HPDE6-E6E7 (cell line): ENCODE measurements around the gene NOXO1.
"Not testable (repeated sequence)": the region's sequence is repeated elsewhere in the genome, so short reads cannot be mapped to it uniquely, and the experiment has no call there.

Experiments
- DNase-seq: peaks from one replicate; pipeline ENCODE4 v3.0.0; 2011; ENCODE audit warnings: missing footprints; ENCODE audit errors: extremely low spot score

NOXO1 gene

GRCh38 chr16:1981398-1981836 is at the start of gene NOXO1:
TSS of gene NOXO1 (minus strand) at chr16:1981469. CDS start at chr16:1981179, 290 bp downstream.
- DNase-seq, result no peak

GRCh38 chr16:2030036-2030435 is 48.8 kb upstream of the NOXO1 start:
- DNase-seq, result no peak

- DNase-seq, result no peak
Measured at GRCh38 chr16:2029350-2029749, 48.1 kb upstream of the NOXO1 start.

GRCh38 chr16:2028620-2029220 is 47.5 kb upstream of the NOXO1 start:
- no peak for DNase-seq

GRCh38 chr16:2028146-2028545 is 46.9 kb upstream of the NOXO1 start:
- DNase-seq, result no peak

GRCh38 chr16:2027024-2028010 is 46.0 kb upstream of the NOXO1 start:
- no peak for DNase-seq

- DNase-seq, result peak; percentile 45
Measured at GRCh38 chr16:2026461-2027023, 45.3 kb upstream of the NOXO1 start, which contains the start of gene NHERF2. TSS of gene NHERF2 (plus strand) at chr16:2026902. CDS start at chr16:2027006, 104 bp downstream.

GRCh38 chr16:2025878-2026460 is 44.7 kb upstream of the NOXO1 start:
- no peak for DNase-seq

GRCh38 chr16:2025251-2025650 is 44.0 kb upstream of the NOXO1 start:
- no peak for DNase-seq

GRCh38 chr16:2024032-2024420 is 42.8 kb upstream of the NOXO1 start:
- DNase-seq, result no peak

- DNase-seq, result peak; percentile 79
Measured at GRCh38 chr16:2023092-2024031, 42.1 kb upstream of the NOXO1 start.

GRCh38 chr16:2022723-2023091 is 41.4 kb upstream of the NOXO1 start:
- peak; percentile 38 for DNase-seq

GRCh38 chr16:2019921-2020831 is 38.9 kb upstream of the NOXO1 start:
- DNase-seq, result no peak

GRCh38 chr16:2019518-2019920 is 38.2 kb upstream of the NOXO1 start, which contains the start of gene NPW:
TSS of gene NPW (plus strand) at chr16:2019785.
- no peak for DNase-seq

- no peak for DNase-seq
Measured at GRCh38 chr16:2016407-2016922, 35.2 kb upstream of the NOXO1 start.

- DNase-seq, result no peak
Measured at GRCh38 chr16:2015947-2016208, 34.6 kb upstream of the NOXO1 start.

- DNase-seq, result peak; percentile 66
Measured at GRCh38 chr16:2015117-2015946, 34.1 kb upstream of the NOXO1 start.

GRCh38 chr16:2013527-2013926 is 32.3 kb upstream of the NOXO1 start:
- no peak for DNase-seq

GRCh38 chr16:2011726-2012125 is 30.5 kb upstream of the NOXO1 start:
- not testable (repeated sequence) for DNase-seq
